Left forelimb (tissue), 1 donor: ENCODE results near the gene COX7A2L.
"Not testable (repeated sequence)": the region's sequence is repeated elsewhere in the genome, so short reads cannot be mapped to it uniquely, and the experiment has no call there.

Experiments
- DNase-seq: peaks from one replicate; pipeline ENCODE4 v3.0.0-alpha.2; 2018; ENCODE audit warnings: low spot score

COX7A2L gene

GRCh38 chr2:42339191-42339912 is 21.7 kb downstream of the COX7A2L start:
- no peak for DNase-seq

GRCh38 chr2:42338567-42339190 is 22.3 kb downstream of the COX7A2L start:
- DNase-seq: no peak

- no peak for DNase-seq
These were observed 23.0 kb downstream of the COX7A2L start for GRCh38 chr2:42337846-42338566.

GRCh38 chr2:42337356-42337820 is 23.6 kb downstream of the COX7A2L start:
- no peak for DNase-seq

GRCh38 chr2:42336361-42336965 is 24.6 kb downstream of the COX7A2L start:
- DNase-seq: no peak

- DNase-seq: no peak
These were observed 25.4 kb downstream of the COX7A2L start for GRCh38 chr2:42335514-42336104.

- not testable (repeated sequence) for DNase-seq
These were observed 26.2 kb downstream of the COX7A2L start for GRCh38 chr2:42334865-42335264.

GRCh38 chr2:42334220-42334619 is 26.8 kb downstream of the COX7A2L start:
- DNase-seq: no peak

GRCh38 chr2:42333579-42333978 is 27.4 kb downstream of the COX7A2L start:
- DNase-seq: no peak

- DNase-seq: no peak
These were observed 28.4 kb downstream of the COX7A2L start for GRCh38 chr2:42332575-42332974.

- no peak for DNase-seq
These were observed 29.3 kb downstream of the COX7A2L start for GRCh38 chr2:42331569-42332284.

- DNase-seq: no peak
These were observed 31.3 kb downstream of the COX7A2L start for GRCh38 chr2:42329736-42330135.

GRCh38 chr2:42328923-42329322 is 32.1 kb downstream of the COX7A2L start:
- no peak for DNase-seq

GRCh38 chr2:42328148-42328833 is 32.7 kb downstream of the COX7A2L start:
- DNase-seq: no peak

- no peak for DNase-seq
These were observed 33.9 kb downstream of the COX7A2L start for GRCh38 chr2:42327125-42327524.

GRCh38 chr2:42325609-42326008 is 35.4 kb downstream of the COX7A2L start:
- DNase-seq: no peak

- DNase-seq: no peak
These were observed 36.1 kb downstream of the COX7A2L start for GRCh38 chr2:42324949-42325348.

- DNase-seq: no peak
These were observed 36.8 kb downstream of the COX7A2L start for GRCh38 chr2:42324244-42324643.

- no peak for DNase-seq
These were observed 39.5 kb downstream of the COX7A2L start for GRCh38 chr2:42321452-42322064.

- no peak for DNase-seq
These were observed 41.8 kb downstream of the COX7A2L start for GRCh38 chr2:42319265-42319664.
